Choroid plexus epithelial cell (primary cell): ENCODE measurements around the gene TSSK2.

Experiments
- DNase-seq: peaks from one replicate; pipeline ENCODE4 v3.0.0-alpha.2; 2010; ENCODE audit warnings: low read depth
- H3K4me3 ChIP-seq: 2 replicates; pipeline ENCODE4 v1.5.1; 2011; ENCODE audit warnings: low read depth, mild to moderate bottlenecking, control low read depth, low read length, moderate library complexity
- TF ChIP-seq, protein P1 (sequence below): conservative IDR thresholded peaks from 2 replicates; pipeline ENCODE4 v1.5.1; 2011; ENCODE audit warnings: low read depth, mild to moderate bottlenecking, control low read depth, inconsistent platforms, low read length, moderate library complexity

TSSK2 gene

DNA sequence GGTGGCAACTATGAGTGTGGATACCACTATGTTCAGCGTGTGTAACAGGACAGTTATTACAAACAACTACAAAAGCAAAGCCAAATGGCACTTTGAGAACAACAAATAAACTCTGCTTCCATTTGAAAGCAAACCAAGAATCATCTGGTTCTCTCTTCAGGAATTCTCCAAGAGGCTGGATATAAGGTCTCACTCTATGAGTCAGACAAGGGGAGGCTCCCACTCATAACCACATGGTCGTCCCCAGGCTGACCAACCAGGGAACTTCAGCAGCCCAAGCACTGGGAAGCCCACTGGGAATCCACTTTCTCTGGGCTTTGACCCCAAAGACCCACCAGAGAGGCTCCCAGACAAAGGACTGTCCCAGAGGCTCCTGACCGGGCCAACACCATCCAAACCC is 44.2 kb upstream of the TSSK2 start:
- TF ChIP-seq, protein P1, sequence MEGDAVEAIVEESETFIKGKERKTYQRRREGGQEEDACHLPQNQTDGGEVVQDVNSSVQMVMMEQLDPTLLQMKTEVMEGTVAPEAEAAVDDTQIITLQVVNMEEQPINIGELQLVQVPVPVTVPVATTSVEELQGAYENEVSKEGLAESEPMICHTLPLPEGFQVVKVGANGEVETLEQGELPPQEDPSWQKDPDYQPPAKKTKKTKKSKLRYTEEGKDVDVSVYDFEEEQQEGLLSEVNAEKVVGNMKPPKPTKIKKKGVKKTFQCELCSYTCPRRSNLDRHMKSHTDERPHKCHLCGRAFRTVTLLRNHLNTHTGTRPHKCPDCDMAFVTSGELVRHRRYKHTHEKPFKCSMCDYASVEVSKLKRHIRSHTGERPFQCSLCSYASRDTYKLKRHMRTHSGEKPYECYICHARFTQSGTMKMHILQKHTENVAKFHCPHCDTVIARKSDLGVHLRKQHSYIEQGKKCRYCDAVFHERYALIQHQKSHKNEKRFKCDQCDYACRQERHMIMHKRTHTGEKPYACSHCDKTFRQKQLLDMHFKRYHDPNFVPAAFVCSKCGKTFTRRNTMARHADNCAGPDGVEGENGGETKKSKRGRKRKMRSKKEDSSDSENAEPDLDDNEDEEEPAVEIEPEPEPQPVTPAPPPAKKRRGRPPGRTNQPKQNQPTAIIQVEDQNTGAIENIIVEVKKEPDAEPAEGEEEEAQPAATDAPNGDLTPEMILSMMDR = no peak
- peak; percentile 64 for DNase-seq
- H3K4me3 ChIP-seq = no peak overlapping the region

DNA sequence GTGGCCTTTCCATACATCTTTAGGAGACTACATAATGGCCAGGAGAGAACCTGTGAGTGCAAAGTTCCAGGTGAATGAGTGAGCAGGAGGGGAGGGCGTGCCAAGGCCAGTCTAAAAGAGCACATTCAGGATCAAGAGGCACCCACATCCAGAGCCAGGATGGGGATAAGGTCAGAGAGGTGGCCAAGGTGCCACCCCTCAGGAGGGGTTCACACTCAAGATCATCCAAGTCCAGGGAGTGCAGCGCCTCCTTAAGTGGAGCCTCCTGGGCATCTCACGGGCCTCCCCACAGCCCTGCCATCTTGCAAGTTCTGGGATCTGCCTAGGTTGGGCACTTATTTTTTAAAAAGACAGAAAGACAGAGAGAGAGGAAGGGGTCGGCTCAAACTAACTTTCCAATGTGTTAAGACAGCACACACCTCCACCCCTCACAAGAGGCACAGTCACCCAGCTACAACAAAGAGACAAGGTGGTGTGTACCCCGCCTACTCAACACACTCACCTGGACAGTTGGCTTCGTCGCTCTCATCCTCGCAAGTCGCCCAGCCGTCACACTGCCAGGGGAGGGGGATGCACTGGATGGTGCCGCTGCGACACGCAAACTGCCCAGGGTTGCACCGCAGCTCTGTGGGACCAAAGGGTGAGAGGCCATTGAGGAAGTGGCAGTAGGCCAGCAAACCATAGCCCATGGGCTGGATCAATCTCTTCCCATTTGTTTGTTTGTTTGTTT is 42.1 kb upstream of the TSSK2 start:
- DNase-seq = no peak
- no peak overlapping the region for H3K4me3 ChIP-seq

DNA sequence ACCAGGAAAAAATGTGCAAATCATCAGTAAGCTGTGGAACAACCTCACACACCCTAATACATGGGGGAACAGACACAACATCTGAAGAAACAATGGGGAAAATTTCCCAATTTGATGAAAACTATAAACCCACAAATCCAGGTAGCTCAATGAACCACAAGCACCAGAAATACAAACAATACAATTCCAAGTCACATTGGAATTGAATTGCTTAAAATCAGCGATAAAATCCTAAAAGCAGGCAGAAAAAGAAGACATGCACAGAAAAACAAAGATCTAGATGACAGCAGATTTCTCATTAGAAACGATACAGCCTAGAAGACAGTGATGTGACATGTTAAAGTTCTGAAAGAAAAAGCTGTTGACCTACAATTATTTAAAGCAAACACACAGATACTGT is 40.9 kb upstream of the TSSK2 start:
- H3K4me3 ChIP-seq = no peak overlapping the region
- TF ChIP-seq, protein P1 = no peak
- DNase-seq = no peak

More for the DNA sequence above, 42.1 kb upstream of the TSSK2 start:
- TF ChIP-seq, protein P1 = no peak

DNA sequence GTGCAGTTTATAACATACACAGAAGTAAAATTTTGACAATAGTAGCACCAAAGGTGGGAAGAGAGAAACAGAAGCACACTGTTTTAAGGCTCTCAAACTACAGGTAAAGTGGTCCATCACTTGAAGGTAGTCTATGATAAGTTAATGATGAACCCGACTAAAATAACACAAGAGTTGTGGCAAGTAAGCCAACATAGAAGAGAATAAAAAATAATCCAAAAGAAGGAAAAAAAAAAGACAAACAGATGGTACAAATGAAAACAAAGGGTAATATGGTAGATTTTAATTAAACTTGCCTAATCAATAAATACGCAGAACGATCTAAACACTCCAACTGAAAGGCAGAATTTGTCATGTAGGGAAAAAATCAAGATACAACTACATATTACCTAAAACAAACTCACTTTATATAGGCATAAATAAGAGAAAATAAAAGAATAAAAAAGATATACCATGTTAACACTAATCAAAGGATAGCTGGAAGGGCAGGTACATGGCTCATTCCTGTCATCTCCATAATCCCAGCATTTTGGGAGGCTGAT is 40.5 kb upstream of the TSSK2 start:
- H3K4me3 ChIP-seq = no peak overlapping the region
- no peak for DNase-seq
- TF ChIP-seq, protein P1 = no peak

DNA sequence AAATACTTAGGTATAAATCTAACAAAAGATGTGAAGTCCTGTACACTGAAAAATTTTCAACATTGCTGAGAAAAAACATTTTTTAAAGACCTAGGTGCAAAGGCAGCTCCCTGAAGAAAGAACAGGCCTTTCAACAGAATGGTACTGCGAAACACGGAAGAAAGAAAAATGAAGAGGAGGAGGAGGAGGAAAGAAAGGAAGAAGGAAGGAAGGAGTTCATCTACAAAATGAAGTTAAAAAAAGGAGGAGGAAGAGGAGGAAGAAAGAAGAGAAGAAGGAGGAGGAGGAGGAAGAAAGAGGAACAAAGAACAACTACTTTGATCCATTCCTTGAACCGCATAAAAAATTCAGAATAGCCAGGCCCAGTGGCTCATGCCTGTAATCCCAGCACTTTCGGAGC is 38.4 kb upstream of the TSSK2 start:
- no peak overlapping the region for H3K4me3 ChIP-seq
- no peak for DNase-seq
- TF ChIP-seq, protein P1 = no peak

DNA sequence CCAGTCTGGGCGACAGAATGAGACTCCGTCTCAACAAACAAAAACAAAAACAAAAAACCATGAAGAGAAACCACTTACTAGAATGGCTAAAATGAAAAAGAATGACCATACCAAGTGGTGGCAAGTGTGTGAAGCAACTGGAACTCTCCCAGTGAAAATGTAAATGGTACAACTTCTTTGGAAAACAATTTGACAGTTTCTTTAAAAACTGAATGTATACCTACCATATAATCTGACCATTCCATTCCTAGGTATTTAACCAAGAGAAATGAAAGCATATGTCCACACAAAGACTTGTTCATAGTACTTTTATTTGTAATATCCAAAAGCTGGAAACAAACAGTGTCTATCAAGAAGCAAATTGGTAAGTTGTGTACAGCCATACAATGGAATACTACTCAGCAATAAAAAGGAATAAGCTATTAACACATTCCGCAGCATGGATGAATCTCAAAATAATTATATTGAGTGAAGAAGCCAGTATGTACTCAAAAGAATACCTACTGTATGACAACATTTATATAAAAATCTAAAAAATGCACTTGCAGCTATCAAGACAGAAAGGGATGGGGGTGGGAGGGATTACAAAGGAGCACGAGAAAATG is 36.6 kb upstream of the TSSK2 start:
- DNase-seq = no peak
- TF ChIP-seq, protein P1 = no peak
- no peak overlapping the region for H3K4me3 ChIP-seq
